ENCODE results near the gene GSTK1.

GRCh38 chr7:143233816-143234532, 29.3 kb upstream of the GSTK1 start:
- no peak for TF ChIP-seq CTCF (IDR thresholded peaks at IDR 0.05)
- TF ChIP-seq POLR2A (IDR thresholded peaks at IDR 0.05), result no peak

All from heart left ventricle (tissue), 13 donors.